ENCODE measurements around the gene SPATC1L. TPM values are rescaled to one million over a fixed set of nuclear protein-coding genes. Genes with fewer than 3 reads are reported as not detected.

SPATC1L gene
- total RNA-seq, 1 donor from 2014 or later, result 58.7 TPM

- peaks cover 3% of the 10 kb centered on the region for H3K9me3 Mint-ChIP-seq (ENCODE audit: unreplicated experiment)
- no peak for DNase-seq
- no peaks in the 10 kb centered on the region for H3K27me3 Mint-ChIP-seq (ENCODE audit: unreplicated experiment)
- H3K27ac Mint-ChIP-seq (ENCODE audit: unreplicated experiment), result no peak overlapping the region
- no peaks in the 10 kb centered on the region for H3K4me1 Mint-ChIP-seq (ENCODE audit: low read depth, unreplicated experiment)
- H3K4me3 Mint-ChIP-seq (ENCODE audit: unreplicated experiment), result no peak overlapping the region
- TF ChIP-seq, protein P1, sequence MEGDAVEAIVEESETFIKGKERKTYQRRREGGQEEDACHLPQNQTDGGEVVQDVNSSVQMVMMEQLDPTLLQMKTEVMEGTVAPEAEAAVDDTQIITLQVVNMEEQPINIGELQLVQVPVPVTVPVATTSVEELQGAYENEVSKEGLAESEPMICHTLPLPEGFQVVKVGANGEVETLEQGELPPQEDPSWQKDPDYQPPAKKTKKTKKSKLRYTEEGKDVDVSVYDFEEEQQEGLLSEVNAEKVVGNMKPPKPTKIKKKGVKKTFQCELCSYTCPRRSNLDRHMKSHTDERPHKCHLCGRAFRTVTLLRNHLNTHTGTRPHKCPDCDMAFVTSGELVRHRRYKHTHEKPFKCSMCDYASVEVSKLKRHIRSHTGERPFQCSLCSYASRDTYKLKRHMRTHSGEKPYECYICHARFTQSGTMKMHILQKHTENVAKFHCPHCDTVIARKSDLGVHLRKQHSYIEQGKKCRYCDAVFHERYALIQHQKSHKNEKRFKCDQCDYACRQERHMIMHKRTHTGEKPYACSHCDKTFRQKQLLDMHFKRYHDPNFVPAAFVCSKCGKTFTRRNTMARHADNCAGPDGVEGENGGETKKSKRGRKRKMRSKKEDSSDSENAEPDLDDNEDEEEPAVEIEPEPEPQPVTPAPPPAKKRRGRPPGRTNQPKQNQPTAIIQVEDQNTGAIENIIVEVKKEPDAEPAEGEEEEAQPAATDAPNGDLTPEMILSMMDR (IDR thresholded peaks at IDR 0.05; ENCODE audit: partially characterized antibody, unreplicated experiment), result no peak
- H3K36me3 Mint-ChIP-seq (ENCODE audit: unreplicated experiment), result peaks cover 5% of the 10 kb centered on the region
Observed at GRCh38 chr21:46111193-46111571, 73.1 kb downstream of the SPATC1L start.

Other genes starting within 250 kb of the SPATC1L start
- gene COL6A1, start 202.7 kb downstream of the SPATC1L start, total RNA-seq (ENCODE audit: unreplicated experiment), result 407 TPM
- 55.2 TPM for gene COL6A2, start 86.3 kb downstream of the SPATC1L start, total RNA-seq (ENCODE audit: unreplicated experiment)
- 13.4 TPM for gene FTCD, start 28.9 kb downstream of the SPATC1L start, total RNA-seq (ENCODE audit: unreplicated experiment)
- gene LSS, start 44.3 kb upstream of the SPATC1L start, total RNA-seq (ENCODE audit: unreplicated experiment), result 390 TPM
- gene MCM3AP, start 101.2 kb upstream of the SPATC1L start, total RNA-seq (ENCODE audit: unreplicated experiment), result 121 TPM
- 19.6 TPM for gene YBEY, start 101.9 kb upstream of the SPATC1L start, total RNA-seq (ENCODE audit: unreplicated experiment)
- gene C21orf58, start 139.4 kb upstream of the SPATC1L start, total RNA-seq (ENCODE audit: unreplicated experiment), result 9.7 TPM
- gene PCNT, start 139.7 kb upstream of the SPATC1L start, total RNA-seq (ENCODE audit: unreplicated experiment), result 117 TPM

All from glutamatergic neuron (in vitro differentiated cells).